CD4-positive, CD25-positive, alpha-beta regulatory T cell (primary cell): Measurements from ENCODE around the gene MYO9B. TPM values are rescaled to one million over a fixed set of nuclear protein-coding genes. Genes with fewer than 3 reads are reported as not detected.
"Not testable (repeated sequence)": the region's sequence is repeated elsewhere in the genome, so short reads cannot be mapped to it uniquely, and the experiment has no call there.

Experiments used
- ATAC-seq, 2 donors: fragments of 150-1000 bp; cut with Tn5 transposase; one replicate each; pipeline ENCODE4 v1.10.0; 2021; ENCODE audit warnings: low read depth in 2 of 2, moderate number of reproducible peaks in 2 of 2, moderate library complexity in 1 of 2
- DNase-seq, 3 donors: peaks; one replicate each; pipeline versions ENCODE4 v3.0.0 to v3.0.0-alpha.2; 2012 to 2022; ENCODE audit warnings: mixed read lengths in 1 of 3
- H3K27ac ChIP-seq: one replicate; pipeline ENCODE4 v1.7.0; 2013; ENCODE audit warnings: mild to moderate bottlenecking, low read length; ENCODE audit not compliant: insufficient read depth, poor library complexity, severe bottlenecking
- H3K27me3 ChIP-seq: one replicate; pipeline ENCODE4 v1.7.0; 2013; ENCODE audit warnings: low read length; ENCODE audit not compliant: control insufficient read depth, insufficient read depth
- H3K36me3 ChIP-seq: one replicate; pipeline ENCODE4 v1.7.0; 2013; ENCODE audit warnings: mild to moderate bottlenecking, low read length, moderate library complexity; ENCODE audit not compliant: control insufficient read depth, insufficient read depth
- H3K4me1 ChIP-seq: 2 replicates; pipeline ENCODE4 v1.7.0; 2013; ENCODE audit warnings: mild to moderate bottlenecking, low read length; ENCODE audit not compliant: insufficient read depth, control insufficient read depth, poor library complexity, severe bottlenecking
- H3K4me3 ChIP-seq: one replicate; pipeline ENCODE4 v1.7.0; 2013; ENCODE audit warnings: low read depth, mild to moderate bottlenecking, low read length, moderate library complexity
- H3K9me3 ChIP-seq, 2 experiments: 1 replicate in 1 of 2; 2 replicates in 1 of 2; pipeline ENCODE4 v1.7.0; 2013; ENCODE audit warnings: low read length in 2 of 2, mild to moderate bottlenecking in 1 of 2, moderate library complexity in 1 of 2; ENCODE audit not compliant: control insufficient read depth in 2 of 2
- H3K27ac Mint-ChIP-seq, 3 donors: one replicate each; pipeline ENCODE4 v1.8.0; 2020 to 2022; ENCODE audit warnings: mild to moderate bottlenecking in 3 of 3, mixed read lengths in 3 of 3, moderate library complexity in 2 of 3
- H3K27me3 Mint-ChIP-seq: one replicate; pipeline ENCODE4 v1.8.0; 2022; ENCODE audit warnings: mild to moderate bottlenecking, mixed read lengths
- H3K36me3 Mint-ChIP-seq: one replicate; pipeline ENCODE4 v1.8.0; 2020; ENCODE audit warnings: mixed read lengths
- H3K4me1 Mint-ChIP-seq, 4 donors: one replicate each; pipeline ENCODE4 v1.8.0; 2020 to 2022; ENCODE audit warnings: mixed read lengths in 4 of 4, mild to moderate bottlenecking in 1 of 4
- H3K4me3 Mint-ChIP-seq, 4 donors: one replicate each; pipeline ENCODE4 v1.8.0; 2020 to 2022; ENCODE audit warnings: mild to moderate bottlenecking in 4 of 4, mixed read lengths in 4 of 4, moderate library complexity in 3 of 4
- H3K9me3 Mint-ChIP-seq, 7 donors: one replicate each; pipeline ENCODE4 v1.8.0; 2020 to 2022; ENCODE audit warnings: mixed read lengths in 7 of 7, mild to moderate bottlenecking in 3 of 7, moderate library complexity in 2 of 7
- polyA plus RNA-seq, 4 donors: library from polyadenylated mRNA; unstranded; fragments of 300-500 nt; fragmentation: Illumina TruSeq; gene quantifications; one replicate each; pipeline ENCODE4 v1.2.3, GENCODE V29; 2021
- total RNA-seq: library from RNA; stranded (reverse); gene quantifications from one replicate; pipeline ENCODE4 v1.2.3, GENCODE V29; 2022

MYO9B gene
- total and polyA plus RNA-seq, 5 donors from 2014 or later, result 3.4 to 252 (median 6.1) TPM

DNA sequence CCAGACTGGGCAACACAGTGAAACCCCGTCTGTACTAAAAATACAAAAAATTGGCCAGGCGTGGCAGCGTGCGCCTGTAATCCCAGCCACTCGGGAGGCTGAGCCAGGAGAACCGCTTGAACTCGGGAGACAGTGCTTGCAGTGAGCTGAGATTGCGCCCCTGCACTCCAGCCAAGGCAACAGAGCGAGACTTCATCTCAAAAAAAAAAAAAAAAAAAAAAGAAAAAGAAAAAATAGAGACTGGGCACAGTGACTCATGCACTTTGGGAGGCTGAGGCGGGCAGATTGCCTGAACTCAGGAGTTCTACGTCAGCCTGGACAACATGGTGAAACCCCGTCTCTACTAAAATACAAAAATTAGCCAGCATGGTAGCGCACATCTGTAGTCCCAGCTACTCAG lies 69.2 kb downstream of the MYO9B start:
- not testable (repeated sequence) for H3K27me3 ChIP-seq, H3K4me3 Mint-ChIP-seq, H3K27ac ChIP-seq, H3K9me3 ChIP-seq, H3K36me3 Mint-ChIP-seq, DNase-seq, ATAC-seq, H3K4me3 ChIP-seq, H3K27ac Mint-ChIP-seq, H3K9me3 Mint-ChIP-seq, H3K4me1 ChIP-seq, H3K4me1 Mint-ChIP-seq, H3K27me3 Mint-ChIP-seq
- H3K36me3 ChIP-seq, result peaks cover 36% of the 10 kb centered on the region

DNA sequence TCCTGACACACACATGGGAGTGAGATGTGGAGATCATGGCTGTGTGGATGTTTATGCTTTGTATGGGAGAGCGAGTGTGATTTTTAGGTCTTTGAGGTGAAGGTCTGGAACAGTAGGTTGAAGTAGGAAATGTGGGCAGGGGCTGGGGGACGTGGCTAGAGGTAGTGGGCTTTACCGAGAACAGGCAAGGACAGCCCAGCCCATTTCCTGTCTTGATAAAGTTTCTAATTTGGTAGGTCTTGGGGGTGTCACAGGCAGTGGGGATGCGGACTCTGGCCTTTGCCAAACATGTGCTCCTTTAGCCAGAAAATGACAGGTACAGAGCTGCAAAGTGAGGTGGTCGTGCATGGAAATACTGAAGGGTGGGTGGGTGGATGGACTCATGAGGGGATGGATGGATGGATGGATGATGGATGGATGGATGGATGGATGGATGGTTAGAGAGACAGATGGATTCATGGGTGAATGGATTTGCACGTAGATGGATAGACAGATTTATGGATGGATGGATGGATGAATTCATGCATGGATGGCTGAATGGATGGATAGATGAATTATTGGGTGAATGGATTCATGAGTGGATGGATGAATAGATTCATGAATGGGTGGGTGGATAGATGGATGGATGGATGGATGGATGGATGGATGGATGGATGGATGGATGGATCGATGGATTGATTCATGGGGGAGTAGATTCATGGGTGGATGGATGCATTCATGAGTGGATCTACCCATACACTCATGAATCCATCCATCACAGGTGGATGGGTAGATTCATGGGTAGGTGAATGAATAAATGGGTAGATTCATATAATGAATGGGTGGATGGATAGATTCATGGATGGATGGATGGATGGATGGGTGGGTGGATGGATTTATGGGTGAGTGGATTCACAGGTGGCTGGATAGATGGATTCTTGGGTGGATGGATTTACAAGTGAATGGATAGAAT lies 70.2 kb downstream of the MYO9B start:
- H3K27ac ChIP-seq, result no peak overlapping the region
- H3K27me3 ChIP-seq, result no peaks in the 10 kb centered on the region
- no peak overlapping the region for H3K4me3 ChIP-seq
- DNase-seq (no peak), ATAC-seq (no peak)
- no peaks in the 10 kb centered on the region for H3K9me3 ChIP-seq
- Mint-ChIP-seq H3K27ac (no peak overlapping the region), H3K9me3 (no peaks in the 10 kb centered on the region), H3K36me3 (peaks cover 7% of the 10 kb centered on the region), H3K4me3 (no peak overlapping the region), H3K27me3 (no peaks in the 10 kb centered on the region), H3K4me1 (peaks cover 0 to 8% (median 2%) of the 10 kb centered on the region in 4 donors)
- H3K36me3 ChIP-seq, result peaks cover 39% of the 10 kb centered on the region
- H3K4me1 ChIP-seq, result no peaks in the 10 kb centered on the region

DNA sequence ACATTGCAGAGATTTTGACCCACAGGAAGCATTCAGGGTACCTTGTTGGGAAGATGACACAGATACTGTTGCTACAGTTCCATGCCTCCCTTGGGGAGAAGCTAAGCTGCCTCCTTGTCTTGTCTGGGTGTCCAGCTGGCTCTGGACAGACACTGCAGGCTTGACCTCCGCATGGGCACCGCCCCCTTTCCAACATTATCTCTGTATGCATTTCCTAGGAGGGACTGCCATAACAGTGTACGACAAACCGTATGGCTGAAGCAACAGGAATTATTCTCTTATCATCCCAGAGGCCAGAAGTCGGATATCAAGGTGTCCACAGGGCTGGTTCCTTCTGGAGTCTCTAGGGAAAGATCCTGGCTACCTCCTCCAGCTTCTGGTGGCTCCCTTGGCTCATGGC lies 72.6 kb downstream of the MYO9B start:
- H3K27ac Mint-ChIP-seq, result peak overlapping the region in 1 of 3 donors; percentile 23
- Histone ChIP-seq H3K9me3 (no peaks in the 10 kb centered on the region), H3K4me3 (no peak overlapping the region), H3K36me3 (peaks cover 50% of the 10 kb centered on the region), H3K27me3 (no peaks in the 10 kb centered on the region), H3K27ac (no peak overlapping the region), H3K4me1 (no peaks in the 10 kb centered on the region)
- no peaks in the 10 kb centered on the region for H3K27me3 Mint-ChIP-seq
- peaks cover 0 to 2% (median 1%) of the 10 kb centered on the region in 4 donors for H3K4me1 Mint-ChIP-seq
- H3K36me3 Mint-ChIP-seq, result peaks cover 13% of the 10 kb centered on the region
- DNase-seq, result no peak
- ATAC-seq, result no peak
- H3K9me3 Mint-ChIP-seq, result no peaks in the 10 kb centered on the region
- no peak overlapping the region for H3K4me3 Mint-ChIP-seq

DNA sequence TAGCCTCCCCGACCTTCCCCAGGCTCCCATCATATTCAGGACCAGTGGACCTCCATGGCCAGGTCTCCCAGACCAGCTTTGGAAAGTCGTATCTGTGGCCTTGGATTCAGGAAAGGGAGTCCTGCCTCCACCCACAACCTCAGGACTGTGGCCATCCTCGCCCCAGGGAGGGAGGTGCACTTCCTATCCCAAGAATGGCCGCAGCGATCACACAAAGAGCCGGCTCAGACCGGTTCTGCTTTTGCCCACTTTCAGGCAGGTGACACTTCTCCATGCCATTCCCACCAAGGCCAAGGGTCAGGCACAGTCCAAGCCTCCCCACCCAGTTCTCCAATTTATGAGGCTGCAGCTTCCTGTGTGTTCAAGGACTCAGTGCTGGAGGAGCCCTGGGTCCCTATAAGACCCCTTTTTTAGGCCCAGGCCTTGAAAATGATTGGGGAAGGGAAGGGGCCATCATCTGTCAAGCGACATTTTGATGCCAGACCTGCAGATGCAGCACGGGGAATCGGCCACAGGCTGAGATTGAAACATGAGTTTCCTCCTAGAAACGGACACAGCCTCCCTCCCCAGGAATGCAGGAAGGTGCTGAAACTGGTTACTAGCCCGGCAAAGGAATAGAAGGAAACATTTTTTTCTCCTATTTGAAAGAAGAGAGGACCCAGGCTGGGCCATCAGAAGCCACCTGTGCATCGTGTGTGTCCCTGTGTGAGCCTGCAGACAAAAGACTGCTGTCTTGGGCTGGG lies 74.0 kb downstream of the MYO9B start:
- Mint-ChIP-seq H3K27ac (peak overlapping the region in 1 of 3 donors; percentile 31), H3K9me3 (no peaks in the 10 kb centered on the region), H3K27me3 (no peaks in the 10 kb centered on the region), H3K4me3 (no peak overlapping the region), H3K36me3 (peaks cover 19% of the 10 kb centered on the region), H3K4me1 (peaks cover 0 to 2% (median 0%) of the 10 kb centered on the region in 4 donors)
- Histone ChIP-seq H3K27me3 (no peaks in the 10 kb centered on the region), H3K36me3 (peaks cover 63% of the 10 kb centered on the region), H3K27ac (no peak overlapping the region), H3K4me1 (no peaks in the 10 kb centered on the region), H3K9me3 (no peaks in the 10 kb centered on the region), H3K4me3 (no peak overlapping the region)
- ATAC-seq (no peak), DNase-seq (no peak)

DNA sequence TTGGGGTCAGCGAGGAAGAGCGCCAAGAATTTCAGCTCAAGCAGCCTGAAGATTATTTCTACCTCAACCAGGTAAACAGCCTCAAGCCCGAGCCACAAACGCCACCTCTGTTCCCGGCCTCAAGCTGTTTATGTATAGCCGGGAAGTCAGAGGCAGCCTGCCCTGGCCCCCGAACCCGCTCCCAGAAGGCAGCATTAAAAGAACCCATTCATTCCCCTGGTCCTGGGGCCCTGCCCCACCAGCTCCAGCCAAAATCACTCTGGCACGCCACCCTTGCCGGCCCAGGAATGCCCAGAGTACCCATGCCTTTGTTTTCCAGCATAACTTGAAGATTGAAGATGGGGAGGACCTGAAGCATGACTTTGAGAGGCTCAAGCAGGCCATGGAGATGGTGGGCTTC lies 78.4 kb downstream of the MYO9B start:
- Mint-ChIP-seq H3K4me3 (no peak overlapping the region), H3K27ac (no peak overlapping the region), H3K4me1 (no peaks in the 10 kb centered on the region), H3K36me3 (peaks cover 19% of the 10 kb centered on the region), H3K9me3 (no peaks in the 10 kb centered on the region), H3K27me3 (no peaks in the 10 kb centered on the region)
- DNase-seq (no peak), ATAC-seq (no peak)
- Histone ChIP-seq H3K27me3 (no peaks in the 10 kb centered on the region), H3K4me1 (no peaks in the 10 kb centered on the region), H3K27ac (no peak overlapping the region), H3K9me3 (no peaks in the 10 kb centered on the region), H3K4me3 (no peak overlapping the region), H3K36me3 (peaks cover 77% of the 10 kb centered on the region)

DNA sequence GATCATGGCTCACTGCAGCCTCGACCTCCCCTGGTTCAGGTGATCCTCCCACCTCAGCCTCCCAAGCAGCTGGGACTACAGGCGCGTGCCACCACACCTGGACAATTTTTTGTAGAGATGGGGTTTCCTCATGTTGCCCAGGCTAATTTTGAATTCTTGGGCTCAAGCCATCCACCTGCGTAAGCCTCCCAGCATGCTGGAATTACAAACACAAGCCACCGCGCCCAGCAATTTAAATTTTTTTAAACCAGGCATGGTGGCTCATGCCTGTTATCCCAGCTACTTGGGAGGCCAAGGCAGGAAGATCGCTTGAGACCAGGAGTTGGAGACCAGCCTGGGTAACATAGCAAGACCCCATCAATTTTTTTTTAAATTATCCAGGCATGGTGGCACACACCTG lies 79.7 kb downstream of the MYO9B start:
- peaks cover 25% of the 10 kb centered on the region for H3K36me3 Mint-ChIP-seq

DNA sequence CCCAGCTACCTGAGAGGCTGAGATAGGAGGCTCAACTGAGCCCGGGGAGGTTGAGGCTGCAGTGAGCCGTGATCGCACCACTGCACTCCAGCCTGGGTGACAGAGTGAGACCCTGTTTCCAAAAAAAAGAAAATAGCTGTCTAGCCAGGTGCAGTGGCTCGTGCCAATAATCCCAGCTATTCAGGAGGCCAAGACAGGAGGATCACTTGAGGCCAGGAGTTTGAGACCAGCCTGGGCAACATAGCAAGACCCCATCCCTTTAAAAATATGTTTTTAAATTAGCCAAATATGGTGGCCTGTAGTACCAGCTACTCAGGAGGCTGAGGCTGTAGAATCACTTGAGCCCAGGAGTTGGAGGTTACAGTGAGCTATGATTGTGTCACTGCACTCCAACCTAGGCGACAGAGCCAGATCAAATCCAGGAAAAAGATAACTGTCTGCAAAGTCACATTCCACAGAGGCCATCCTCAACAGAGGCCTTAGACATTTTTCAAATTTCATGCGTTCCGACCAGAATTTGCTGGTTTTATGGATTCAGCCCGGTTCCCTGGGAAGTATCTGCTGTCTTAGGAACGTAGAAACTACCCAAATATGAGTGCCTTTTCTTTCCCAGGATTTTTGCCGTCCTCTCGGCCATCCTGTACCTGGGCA lies 80.8 kb downstream of the MYO9B start:
- Mint-ChIP-seq H3K4me1 (no peaks in the 10 kb centered on the region), H3K27me3 (no peaks in the 10 kb centered on the region), H3K4me3 (peak overlapping the region in 1 of 4 donors; percentile 7), H3K27ac (no peak overlapping the region), H3K9me3 (no peaks in the 10 kb centered on the region), H3K36me3 (peaks cover 25% of the 10 kb centered on the region)
- no peak for DNase-seq
- no peak overlapping the region for H3K4me3 ChIP-seq
- H3K27ac ChIP-seq, result no peak overlapping the region
- H3K9me3 ChIP-seq, result no peaks in the 10 kb centered on the region
- peaks cover 79% of the 10 kb centered on the region for H3K36me3 ChIP-seq
- no peaks in the 10 kb centered on the region for H3K27me3 ChIP-seq
- H3K4me1 ChIP-seq, result no peaks in the 10 kb centered on the region
- ATAC-seq, result no peak

More for the DNA sequence above, 79.7 kb downstream of the MYO9B start:
- Mint-ChIP-seq H3K9me3 (no peaks in the 10 kb centered on the region), H3K27ac (no peak overlapping the region), H3K4me1 (no peaks in the 10 kb centered on the region), H3K4me3 (no peak overlapping the region), H3K27me3 (no peaks in the 10 kb centered on the region)
- no peak for DNase-seq
- H3K27ac ChIP-seq, result no peak overlapping the region
- no peaks in the 10 kb centered on the region for H3K9me3 ChIP-seq
- no peaks in the 10 kb centered on the region for H3K27me3 ChIP-seq
- no peak for ATAC-seq
- peaks cover 77% of the 10 kb centered on the region for H3K36me3 ChIP-seq
- H3K4me1 ChIP-seq, result no peaks in the 10 kb centered on the region
- H3K4me3 ChIP-seq, result no peak overlapping the region
